ENCODE results near the gene FAM184B. TPM values are rescaled to one million over a fixed set of nuclear protein-coding genes. Genes with fewer than 3 reads are reported as not detected.

The FAM184B gene
- total RNA-seq, 2 experiments from 2014 or later, result not detected

DNA sequence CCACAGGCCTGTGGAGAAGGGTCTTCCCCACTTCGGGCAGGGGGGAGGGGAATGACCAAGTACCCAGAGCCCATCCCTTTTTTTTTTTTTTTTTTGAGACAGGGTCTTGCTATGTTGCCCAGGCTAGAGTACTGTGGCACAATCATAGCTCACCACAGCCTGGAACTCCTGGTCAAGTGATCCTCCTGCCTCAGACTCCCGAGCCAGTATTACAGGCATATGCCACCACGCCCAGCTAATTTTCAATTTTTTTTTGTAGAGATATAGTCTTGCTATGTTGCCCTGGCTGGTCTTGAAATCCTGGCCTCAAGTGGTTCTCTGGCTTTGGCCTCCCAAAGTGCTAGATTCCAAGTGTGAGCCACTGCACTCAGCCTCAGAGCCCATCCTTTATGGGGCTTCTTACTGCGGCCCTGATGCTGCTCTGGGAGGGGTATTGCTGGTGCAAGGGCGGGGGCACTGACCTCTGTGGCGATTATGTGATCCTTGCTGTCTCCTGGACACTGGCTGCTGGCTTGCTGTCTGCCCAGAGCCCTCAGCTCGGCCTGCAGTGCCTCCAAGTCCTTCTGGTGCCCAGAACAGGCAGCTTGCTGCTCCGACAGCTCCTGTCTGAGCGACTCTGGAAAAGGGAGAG lies 134.1 kb downstream of the FAM184B start:
- POLR2A ChIA-PET, result no interaction called here
- CTCF ChIA-PET, result interaction anchor here (1.2 kb wide), 1 partner anchor 11 kb away, joined by 5 read pairs; no protein-coding TSS in a partner anchor

DNA sequence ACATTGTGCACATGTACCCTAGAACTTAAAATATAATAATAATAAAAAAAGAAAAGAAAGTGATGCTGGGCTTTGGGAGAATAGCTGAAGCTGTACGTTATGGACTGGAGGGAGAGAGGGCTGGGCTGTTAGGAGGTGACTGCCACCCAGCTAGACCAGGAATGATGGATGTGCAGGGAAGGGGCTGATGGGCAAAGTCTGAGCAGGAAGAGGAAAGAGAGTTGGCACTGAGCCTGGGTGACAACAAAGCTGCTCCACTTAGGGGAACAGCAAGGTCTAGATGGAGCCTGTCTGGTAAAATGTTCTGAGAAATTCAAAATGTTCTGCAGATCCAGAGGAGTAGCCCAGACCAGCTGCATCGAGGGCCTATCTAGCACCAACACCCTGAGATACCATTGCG lies 134.7 kb downstream of the FAM184B start:
- ChIA-PET POLR2A (no interaction called here), CTCF (interaction anchor here (1.2 kb wide), 1 partner anchor 10 kb away, joined by 5 read pairs; no protein-coding TSS in a partner anchor)

DNA sequence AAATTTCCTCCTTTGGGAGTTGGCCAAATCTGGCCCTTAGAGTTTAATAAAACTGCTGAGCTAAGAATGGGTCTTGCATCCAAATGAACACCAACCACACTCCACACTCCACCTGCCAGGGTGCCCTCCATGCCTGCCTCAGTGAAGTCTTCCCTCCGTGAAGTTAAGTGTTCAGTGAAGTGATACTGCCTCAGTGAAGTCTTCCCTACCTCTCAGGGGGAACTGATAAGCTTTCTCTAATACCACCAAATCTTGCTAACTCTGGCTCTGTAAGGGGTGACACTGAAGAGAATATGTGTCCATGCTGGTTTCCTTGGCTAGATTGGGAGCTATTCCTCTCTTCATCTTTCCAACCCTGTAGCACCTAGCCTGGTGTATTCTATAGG lies 139.0 kb downstream of the FAM184B start:
- ChIA-PET CTCF (interaction anchor here (0.7 kb wide), 2 partner anchors 94 to 130 kb away, joined by 3 read pairs; no protein-coding TSS in a partner anchor), POLR2A (no interaction called here)

DNA sequence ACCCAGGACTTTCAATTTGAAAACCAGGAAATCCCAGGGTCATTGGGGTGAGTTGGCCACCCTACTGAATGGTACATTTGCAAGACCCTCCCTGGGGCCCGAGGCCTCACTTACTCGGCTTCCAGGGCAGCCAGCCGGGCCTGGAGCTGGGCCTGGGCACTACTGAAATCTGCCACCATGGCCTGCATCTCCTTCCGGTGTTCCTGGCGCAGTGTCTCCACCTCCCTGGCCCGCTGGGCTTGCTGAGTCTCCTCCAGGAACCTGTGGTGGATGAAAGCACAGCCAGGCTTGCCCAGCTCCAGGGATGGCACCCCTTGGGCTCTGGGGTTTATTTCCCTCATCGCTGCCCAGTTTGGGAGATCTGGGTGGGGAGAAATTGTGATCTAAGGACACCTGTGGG lies 142.3 kb downstream of the FAM184B start:
- ChIA-PET POLR2A (interaction anchor here (0.6 kb wide), 1 partner anchor 82 kb away, joined by 3 read pairs; no protein-coding TSS in a partner anchor), CTCF (interaction anchor here (1.5 kb wide), 1 partner anchor 90 kb away, joined by 4 read pairs; no protein-coding TSS in a partner anchor)

DNA sequence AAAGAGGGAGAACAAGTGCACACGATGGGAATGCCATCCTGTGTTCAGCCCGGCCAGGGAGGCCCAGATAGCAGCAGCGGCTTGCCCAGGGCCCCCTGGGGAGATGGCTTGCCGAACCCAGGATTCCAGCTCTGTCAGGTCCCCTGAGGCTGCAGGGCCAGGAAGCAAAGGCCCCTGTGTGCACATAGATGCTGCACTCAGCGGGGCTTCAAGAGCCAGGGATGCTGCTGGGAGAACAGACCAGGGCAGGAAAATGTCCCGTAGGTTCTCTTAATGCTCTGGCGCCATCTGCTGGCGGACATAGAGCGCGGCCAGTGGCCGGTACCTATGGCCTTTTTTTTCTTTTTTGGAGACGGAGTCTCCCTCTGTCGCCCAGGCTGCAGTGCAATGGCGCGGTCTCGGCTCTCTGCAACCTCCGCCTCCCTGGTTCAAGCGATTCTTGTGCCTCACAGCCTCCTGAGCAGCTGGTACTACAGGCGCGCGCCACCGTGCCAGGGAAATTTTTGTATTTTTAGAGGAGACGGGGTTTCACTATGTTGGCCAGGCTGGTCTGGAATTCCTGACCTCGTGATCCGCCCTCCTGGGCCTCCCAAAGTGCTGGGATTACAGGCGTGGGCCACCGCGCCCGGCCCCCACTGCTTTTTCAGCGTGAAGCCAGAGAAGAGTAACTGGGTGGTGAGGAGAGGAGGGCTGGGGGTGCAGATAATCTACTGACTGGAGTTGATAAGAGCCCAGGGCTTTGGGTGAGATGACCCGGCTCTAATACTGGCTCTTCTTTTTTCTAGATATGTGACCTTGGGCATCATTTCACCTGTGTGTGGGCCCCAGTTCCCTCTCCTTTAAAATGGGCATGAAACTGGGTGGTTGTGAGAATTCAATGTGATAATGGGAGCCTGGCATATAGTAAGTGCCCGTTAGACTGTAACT lies 144.5 kb downstream of the FAM184B start:
- ChIA-PET CTCF (interaction anchor here (0.6 to 3.3 kb wide), 12 partner anchors 10 to 95 kb away, joined by 3 to 24 read pairs (median 4); partner anchors contain the start of gene MED28), POLR2A (no interaction called here)

DNA sequence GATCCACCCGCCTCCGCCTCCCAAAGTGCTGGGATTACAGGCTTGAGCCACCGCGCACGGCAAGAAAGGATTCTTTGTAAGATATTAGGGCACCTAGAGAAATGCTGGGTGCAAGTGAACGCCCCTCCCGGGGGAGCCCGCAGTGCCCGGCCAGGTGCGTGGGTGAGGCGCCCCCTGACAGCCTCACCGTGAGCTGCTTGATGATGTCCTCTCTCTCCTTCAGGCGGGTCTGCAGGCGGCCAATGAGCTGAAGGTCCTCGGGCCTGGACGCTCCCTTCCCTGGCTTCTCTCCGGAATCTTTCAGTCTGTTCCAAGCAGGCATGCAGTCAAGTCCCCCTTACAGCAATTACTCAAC lies 145.1 kb downstream of the FAM184B start:
- ChIA-PET POLR2A (no interaction called here), CTCF (interaction anchor here (0.6 to 3.3 kb wide), 11 partner anchors 10 to 94 kb away, joined by 3 to 24 read pairs (median 5); partner anchors contain the start of gene MED28)

DNA sequence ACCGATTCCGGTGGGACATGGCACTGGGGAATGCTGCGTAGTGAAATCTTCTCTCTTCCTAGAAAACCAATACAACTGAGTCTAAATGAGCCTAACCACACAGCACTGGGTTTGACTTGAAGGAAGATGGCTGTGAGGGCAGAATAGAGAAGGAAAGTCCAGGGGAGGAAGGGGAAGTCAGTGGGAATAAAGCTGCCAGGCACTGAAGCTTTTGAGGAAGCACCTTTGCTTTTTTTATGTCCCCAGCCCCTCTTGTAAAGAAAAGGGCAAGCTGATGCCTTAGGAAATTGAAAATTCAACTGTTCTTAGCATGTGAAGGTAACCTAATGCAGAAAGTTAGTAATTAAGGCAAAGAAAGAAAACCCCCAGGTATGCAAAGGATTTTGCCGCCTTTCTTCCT lies 146.4 kb downstream of the FAM184B start:
- ChIA-PET CTCF (interaction anchor here (1.7 to 3.3 kb wide), 2 partner anchors 78 to 88 kb away, joined by 4 to 24 read pairs; no protein-coding TSS in a partner anchor), POLR2A (no interaction called here)

DNA sequence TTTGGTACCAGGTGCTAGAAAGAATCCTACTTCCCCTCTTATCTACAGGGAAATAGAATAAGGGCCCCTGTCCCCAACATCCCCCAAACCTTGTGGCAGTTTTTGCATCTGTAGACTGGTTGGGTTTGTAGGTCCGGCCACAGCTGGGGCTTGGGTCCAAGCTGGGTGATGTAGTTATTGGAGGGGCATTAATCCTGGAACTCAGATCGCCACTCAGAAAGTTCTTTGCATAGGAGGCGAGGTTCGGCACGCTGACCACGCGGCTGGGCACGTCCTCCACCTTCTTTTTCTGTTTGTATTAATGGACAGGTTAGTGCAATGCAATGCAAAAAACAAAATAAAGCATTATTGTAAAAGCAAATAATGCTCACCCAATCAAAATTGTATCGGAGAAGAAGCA lies 147.8 kb downstream of the FAM184B start:
- ChIA-PET POLR2A (no interaction called here), CTCF (no interaction called here)

DNA sequence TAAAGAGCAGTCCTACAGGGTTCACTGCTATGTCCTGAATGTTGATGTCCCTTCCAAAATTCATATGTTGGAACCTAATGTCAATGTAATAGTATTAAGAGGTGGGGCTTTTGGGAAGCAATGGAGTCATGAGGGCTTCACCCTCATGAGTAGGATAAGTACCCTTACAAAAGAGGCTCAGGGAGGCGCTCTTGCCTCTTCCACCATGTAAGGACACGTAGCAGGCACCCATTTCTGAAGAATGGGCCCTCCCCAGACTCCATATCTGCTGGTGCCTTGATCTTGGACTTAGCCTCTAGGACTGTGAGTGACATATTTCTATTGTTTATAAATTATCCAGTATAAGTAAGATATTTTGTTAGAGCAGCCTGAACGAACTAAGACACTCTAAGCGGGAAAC lies 151.2 kb downstream of the FAM184B start:
- ChIA-PET POLR2A (no interaction called here), CTCF (no interaction called here)

DNA sequence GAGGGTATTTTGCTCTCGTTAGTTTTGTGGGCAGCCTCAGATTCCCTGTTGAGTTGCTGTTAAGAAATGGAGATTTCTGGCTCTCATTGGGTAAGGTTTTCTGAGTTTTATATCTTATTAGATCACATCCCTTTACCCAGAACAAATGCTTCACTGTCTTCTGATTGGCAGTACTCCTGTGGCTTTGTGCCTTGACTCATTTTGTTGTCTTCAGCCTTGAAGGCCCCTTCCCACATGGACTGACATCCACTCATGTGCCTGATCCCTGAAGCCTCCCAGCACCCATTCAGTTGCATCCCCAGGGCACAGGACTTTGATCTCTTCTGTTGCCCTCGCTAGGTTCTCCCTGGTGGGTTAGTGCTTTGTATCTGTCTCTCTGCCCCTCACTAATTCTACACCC lies 156.6 kb downstream of the FAM184B start:
- POLR2A ChIA-PET, result no interaction called here

DNA sequence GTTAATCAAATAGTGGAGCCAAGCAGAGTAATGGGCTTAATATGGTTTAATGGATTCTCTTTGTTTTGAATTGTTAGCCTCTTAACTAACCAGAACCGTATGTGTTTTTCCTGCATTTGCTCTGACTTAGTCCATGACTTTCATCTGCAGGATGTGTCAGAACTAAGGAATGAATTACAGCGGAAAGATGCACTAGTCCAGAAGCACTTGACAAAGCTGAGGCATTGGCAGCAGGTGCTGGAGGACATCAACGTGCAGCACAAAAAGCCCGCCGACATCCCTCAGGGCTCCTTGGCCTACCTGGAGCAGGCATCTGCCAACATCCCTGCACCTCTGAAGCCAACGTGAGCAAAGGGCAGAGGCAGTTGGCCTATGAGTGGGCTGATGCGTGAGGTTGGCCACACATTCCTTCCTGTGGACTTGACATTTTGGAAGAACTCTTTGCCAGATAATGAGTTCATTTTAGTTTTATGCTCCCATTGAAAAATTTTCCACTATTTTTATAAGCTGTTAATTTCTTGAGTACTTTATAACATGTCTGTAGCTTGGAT lies 157.9 kb downstream of the FAM184B start:
- ChIA-PET CTCF (interaction anchor here (1.9 kb wide), 1 partner anchor 13 kb away, joined by 9 read pairs; no protein-coding TSS in a partner anchor), POLR2A (no interaction called here)

More for the DNA sequence above, 156.6 kb downstream of the FAM184B start:
- CTCF ChIA-PET, result no interaction called here

DNA sequence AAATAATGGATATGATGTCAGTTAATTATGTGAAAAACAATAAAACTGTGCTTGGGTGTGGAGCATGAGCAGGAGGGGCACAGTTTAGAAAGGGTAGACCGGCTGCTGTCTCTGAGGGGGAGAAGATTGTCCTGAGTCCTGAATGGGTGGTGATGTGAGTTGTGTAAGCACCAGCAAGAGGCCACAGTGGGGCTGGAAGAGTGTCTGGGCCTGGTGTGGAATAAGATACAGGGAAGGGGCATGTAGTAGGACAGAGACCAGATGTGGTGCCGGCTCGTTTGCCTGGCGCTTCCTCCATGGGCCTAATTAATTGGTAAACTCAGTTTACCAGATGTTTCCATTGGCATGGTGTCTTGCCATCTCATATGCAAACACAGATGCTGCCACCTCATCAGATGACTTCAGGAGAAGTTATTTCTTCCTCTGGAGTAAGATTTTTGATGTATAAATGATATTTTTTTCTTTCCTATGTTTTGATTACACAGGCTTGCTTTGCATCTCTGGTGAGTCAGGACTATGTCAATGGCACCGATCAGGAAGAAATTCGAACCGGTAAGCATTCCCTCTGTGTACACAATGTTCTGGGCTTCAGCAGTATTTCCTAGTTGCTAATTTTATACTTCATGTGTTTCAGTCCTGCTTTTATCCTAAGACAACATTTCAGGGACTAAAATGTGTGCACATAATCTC lies 161.9 kb downstream of the FAM184B start:
- ChIA-PET CTCF (no interaction called here), POLR2A (no interaction called here)

DNA sequence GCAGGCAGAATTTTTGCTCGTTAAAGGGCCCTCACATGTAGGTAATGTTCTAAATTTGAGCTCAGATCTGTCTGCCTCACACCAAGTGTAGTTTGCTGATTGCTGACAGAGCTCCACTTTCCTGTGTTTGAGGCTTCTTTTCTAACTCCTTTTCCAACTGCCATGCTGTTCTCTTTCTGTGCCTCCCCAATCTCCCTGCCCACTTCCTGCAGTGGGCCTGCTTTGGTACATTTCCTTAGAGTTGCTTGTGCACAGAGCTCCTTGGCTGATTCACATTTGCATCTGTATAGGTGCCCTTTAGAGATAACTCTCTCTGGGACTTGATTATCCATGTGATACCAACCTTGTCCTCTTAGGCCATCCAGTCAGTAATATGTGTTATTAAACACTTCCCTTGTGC lies 162.5 kb downstream of the FAM184B start:
- ChIA-PET POLR2A (no interaction called here), CTCF (no interaction called here)

DNA sequence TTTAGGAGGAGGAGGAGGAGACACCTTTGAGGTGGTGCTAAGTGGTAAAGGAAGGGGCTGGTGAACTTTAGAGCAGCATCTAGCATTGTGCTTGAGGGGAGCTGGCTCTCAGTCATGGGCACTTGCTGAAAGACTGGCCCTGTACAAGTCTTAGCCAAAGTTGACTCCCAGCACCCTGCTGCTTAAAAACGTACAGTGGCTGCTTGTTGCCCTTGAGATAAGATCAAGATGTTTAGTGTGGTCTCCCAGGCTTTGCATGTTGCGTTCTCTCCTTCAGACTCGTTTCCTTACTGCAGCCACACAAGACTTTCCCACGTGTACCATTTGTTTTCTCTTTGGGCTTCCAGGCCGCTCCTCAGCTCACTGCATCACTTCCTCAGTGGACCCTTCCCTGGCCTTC lies 165.1 kb downstream of the FAM184B start:
- CTCF ChIA-PET, result interaction anchor here (1.5 kb wide), 1 partner anchor 67 kb away, joined by 3 read pairs; no protein-coding TSS in a partner anchor

DNA sequence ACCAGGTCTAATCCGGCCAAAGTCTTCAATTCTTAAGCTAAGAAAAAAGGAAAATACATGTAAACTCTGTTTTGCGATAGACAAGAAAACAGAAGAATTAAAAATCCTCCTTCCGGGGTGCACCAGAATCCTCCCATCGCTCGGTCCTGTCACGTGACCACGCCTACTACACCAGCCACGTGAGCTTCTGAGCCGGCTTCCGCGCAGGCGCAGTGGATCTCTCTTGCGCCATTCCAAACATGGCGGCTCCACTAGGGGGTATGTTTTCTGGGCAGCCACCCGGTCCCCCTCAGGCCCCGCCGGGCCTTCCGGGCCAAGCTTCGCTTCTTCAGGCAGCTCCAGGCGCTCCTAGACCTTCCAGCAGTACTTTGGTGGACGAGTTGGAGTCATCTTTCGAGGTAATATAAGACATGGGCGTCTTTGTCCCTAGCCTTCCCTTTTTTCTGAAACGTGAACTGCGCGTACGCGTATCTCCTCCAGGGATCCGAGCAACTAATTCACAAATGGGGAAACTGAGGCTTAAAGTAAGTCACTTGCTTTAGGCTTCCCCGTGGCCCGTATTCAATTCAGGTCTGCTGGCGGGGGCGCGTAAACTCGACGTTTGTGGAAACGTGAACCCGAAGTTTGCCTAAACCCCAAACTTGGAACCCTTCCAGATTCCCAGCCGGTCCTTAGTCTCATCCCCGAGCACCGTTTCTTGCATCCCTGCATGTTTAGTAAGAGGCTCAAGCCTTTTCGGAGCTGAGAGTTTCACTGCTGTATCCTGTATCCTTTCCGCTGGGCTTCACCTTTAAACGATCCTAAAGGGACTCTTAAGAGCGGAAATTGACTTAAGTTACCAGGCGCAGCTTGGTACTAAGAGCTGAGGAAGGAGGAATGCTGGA lies 166.8 kb downstream of the FAM184B start, which contains the start of gene MED28:
MED28 (plus strand) TSS at position 226 of the 884 bp plus-strand sequence; CDS start at position 240, 14 bp downstream.
- ChIA-PET CTCF (interaction anchor here (0.8 to 2.1 kb wide), 5 partner anchors 21 to 196 kb away, joined by 3 to 6 read pairs (median 3); partner anchors contain the start of genes DCAF16 and NCAPG), POLR2A (interaction anchor here (0.5 to 1.4 kb wide), 6 partner anchors 29 to 210 kb away, joined by 3 to 6 read pairs (median 3); partner anchors contain the start of genes DCAF16 and NCAPG)

More for the DNA sequence above, 165.1 kb downstream of the FAM184B start:
- POLR2A ChIA-PET, result no interaction called here

DNA sequence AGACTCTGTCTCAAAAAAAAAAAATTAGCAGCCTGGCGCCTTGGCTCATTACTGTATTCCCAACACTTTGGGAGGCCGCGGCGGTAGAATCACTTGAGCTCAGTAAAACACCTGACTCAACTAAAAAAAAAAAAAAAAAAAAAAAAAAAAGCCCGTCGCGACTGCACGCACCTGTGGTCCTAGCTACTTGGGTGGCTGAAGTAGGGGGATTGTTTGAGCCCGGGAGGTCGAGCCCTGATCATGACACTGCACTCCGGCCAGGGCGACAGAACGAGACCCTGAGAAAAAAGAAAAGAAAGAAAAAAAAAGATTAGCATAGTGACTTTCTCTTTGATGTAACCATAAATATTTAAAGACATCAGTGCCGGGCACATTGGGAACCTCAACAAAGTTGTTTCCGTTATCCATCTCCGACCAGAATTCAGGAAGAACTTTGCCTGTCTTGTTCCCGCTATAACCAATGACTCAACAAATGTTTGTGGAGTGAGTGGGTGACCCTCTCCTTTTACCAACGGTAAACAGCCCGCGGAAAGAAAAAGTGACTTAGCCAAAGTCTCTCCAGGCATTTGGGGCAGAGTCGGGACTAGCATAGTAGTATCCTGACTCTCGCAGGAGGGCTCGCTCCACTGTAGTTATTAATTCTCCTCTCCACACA lies 167.5 kb downstream of the FAM184B start:
- CTCF ChIA-PET, result interaction anchor here (1.1 to 2.1 kb wide), 4 partner anchors 20 to 197 kb away, joined by 3 to 6 read pairs (median 3); partner anchors contain the start of genes DCAF16 and NCAPG
- POLR2A ChIA-PET, result interaction anchor here (0.5 to 1.1 kb wide), 6 partner anchors 29 to 1847 kb away, joined by 3 to 12 read pairs (median 4); partner anchors contain the start of genes DCAF16 and NCAPG

DNA sequence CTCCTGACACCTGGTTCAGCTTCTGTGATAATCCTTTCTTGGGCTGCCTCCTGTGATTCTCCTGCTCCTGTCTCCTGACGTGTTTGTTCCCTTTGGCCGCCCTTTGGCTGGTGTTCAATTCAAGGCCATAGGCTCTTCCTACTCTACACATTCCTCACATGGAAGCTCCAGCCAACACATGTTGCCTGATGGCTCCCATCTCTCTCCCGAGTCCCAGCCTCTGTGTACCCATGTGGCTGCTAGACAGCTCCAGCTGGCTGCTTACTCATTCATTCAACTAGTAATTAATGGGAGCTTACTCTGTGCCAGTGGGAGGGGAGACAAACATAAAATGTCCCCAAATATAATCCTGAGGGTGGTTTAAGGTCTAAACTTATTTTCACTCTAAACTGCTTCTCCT lies 176.2 kb downstream of the FAM184B start:
- ChIA-PET POLR2A (no interaction called here), CTCF (interaction anchor here (2.1 kb wide), 1 partner anchor 31 kb away, joined by 5 read pairs; no protein-coding TSS in a partner anchor)
